NCI-H446 treated with DMSO at 0.1 percent for 48 hours (cell line): ENCODE measurements around the gene SCRN2.

Experiments used
- DNase-seq: peaks from one replicate; lab custom pipeline; 2025; lab: John Stamatoyannopoulos, UW

Gene SCRN2

GRCh38 chr17:47872019-47872650 is 31.1 kb upstream of the SCRN2 start:
- DNase-seq = no peak

GRCh38 chr17:47871048-47871447 is 30.0 kb upstream of the SCRN2 start:
- no peak for DNase-seq

GRCh38 chr17:47870056-47870455 is 29.0 kb upstream of the SCRN2 start:
- DNase-seq = no peak

DNA sequence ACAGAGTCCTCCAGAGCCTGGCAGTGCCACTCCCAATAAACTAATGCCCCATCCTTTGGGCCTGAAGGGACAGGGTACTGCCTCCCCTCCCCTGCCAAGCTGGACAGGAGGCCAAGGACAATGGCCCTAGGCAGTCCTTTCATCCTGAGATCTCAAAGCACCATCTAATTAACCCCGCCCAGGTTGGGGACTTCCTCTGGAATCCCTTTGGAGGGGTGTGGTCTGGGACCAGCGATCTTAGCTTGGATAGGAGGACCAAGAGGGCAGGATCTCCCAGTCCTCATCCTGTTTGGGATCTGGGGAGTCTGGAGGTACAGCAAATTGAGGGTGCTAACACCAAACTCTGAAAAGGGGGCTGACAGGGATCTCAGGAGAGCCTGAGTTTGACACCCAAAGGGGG is 28.0 kb upstream of the SCRN2 start:
- DNase-seq = no peak

- no peak for DNase-seq
These were observed 26.9 kb upstream of the SCRN2 start for GRCh38 chr17:47867813-47868533.

GRCh38 chr17:47866941-47867340 is 25.9 kb upstream of the SCRN2 start:
- no peak for DNase-seq

- no peak for DNase-seq
These were observed 23.7 kb upstream of the SCRN2 start for GRCh38 chr17:47864791-47865216.

DNA sequence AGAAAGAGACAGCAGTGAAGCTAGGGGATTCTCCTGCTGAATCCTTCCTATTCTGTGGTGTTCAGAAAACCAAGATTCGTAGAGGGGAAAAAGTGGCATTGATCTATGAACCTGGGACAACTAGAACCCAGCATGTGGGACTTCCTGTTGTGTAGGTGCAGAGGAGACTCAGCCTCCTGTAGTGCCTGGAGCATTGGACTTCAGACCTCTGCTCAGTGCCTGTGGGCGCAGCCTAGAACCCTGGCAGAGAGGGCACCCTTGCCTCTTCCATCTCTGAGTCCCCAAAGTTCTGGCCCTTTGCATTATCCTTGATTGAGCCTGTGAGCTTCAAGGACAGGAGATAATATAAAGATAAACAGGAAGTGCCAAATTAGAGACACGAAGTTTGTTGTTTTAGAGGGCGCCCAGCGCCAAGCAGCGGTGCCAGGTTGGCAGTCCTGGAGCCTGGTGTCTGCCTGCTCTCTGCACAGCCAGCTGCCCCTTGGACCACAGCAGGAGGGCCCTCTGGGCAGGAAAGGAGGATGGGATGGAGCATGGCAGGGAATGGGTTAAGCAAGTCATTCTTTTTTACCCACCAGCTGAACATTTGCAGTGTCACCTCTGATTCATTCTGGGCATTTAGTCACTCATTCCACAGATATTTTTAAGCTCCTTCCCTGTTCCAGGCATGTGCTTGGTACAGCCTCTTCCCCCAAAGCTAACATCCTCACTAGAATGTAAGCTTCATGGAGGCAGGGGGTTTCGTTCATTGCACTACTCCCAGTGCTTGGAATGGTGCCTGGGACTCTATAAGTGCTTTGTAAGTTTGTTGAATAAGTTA is 21.8 kb upstream of the SCRN2 start:
- DNase-seq = no peak

DNA sequence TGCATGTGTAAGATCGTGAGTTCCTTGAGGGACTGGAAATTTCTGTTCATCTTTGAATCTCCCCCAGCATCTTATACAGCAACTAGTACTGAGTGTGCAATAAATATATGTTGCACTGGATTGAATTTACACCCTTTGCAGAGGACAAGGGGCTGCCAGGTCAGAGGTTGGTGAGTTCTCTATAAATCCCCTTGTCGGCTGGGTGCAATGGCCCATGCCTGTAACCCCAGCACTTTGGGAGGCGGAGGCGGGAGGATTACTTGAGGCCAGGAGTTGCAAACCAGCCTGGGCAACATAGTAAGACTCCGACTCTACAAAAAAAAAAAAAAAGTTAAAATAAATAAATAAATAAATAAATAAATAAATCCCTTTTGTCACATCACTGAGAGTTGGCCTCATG is 19.3 kb upstream of the SCRN2 start:
- no peak for DNase-seq

DNA sequence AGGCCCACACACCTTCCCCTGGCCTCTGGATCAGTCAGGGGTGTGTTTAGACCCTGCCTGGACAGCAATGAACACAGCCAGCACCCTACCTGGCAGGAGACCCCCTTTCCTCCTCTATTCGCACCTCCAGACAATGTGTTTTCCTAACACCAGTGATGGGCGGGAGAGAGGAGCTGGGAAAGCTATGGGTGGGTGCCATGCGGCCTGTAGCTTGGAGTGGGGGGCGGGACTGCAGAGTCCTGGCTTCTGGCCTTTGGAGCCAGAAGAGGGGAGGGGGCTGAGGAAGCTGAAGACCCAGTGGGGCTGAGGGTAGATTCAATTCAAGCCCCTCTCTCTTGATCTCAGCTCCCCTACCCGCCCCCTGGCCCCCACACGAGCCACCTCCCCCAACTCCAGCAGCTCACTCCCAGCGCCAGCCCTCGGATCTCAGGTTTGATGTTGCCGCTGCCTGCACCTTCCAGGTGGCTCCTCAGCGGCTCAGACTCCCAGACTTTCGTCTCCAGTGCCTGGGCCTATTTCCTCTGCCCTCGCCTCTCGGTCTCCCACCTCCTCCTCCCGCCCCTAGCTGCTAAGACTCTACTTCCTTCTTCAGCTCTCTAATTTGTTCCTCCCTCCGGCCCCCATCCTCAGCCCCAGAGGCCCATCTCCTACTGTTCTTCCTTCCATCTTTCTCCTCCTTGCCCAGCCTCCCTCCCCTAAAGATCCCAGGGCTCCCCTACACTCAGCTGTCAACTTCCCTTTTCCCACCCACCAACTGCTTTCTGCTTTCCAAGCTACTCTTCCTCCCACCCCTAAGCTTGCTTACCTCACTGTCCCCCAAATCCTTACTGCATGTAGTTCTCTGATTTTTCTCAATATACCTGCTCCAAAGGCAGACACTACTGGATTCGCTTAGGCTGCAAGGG is 16.7 kb upstream of the SCRN2 start:
- no peak for DNase-seq

DNA sequence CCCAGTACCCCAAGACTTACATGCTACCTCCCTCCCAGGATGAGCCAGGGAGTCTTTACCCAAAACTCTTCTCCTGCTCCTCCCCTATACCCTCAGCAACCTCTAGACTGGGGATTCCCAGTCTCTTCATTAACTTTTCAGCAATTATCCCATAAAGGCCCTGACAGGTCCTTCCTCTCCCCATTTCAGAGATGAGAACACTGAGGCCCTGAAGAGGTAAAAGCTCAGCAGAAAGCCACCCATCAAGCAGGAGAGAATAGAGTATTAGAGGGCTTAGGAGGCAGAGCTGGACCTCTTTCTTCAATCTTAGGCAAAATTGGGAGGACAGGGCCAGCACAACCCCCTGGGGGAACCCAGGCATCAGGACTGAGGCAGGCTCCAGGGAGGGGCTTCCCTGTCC is 15.8 kb upstream of the SCRN2 start:
- DNase-seq = no peak

DNA sequence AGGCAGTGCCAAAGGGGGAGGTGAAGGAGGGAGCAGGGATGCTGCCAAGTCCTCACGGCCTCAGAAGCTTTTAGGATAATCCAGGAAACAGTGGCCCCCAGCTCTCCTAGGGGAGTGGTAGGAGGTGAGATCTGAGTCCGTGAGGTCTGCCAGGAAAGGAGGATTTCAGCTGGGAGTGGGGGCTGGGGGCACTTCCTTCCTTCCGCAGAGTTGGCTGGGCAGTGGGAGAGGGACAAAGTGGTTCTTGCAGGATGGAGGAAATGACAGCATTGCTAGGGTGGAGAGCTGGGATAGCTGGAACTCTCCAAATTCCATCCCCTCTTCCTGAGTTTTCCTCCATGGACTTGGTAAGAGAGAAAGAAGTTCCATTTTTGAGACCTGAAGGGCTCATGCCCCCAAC is 14.7 kb upstream of the SCRN2 start:
- DNase-seq = no peak

GRCh38 chr17:47853616-47854015 is 12.5 kb upstream of the SCRN2 start:
- DNase-seq = no peak

DNA sequence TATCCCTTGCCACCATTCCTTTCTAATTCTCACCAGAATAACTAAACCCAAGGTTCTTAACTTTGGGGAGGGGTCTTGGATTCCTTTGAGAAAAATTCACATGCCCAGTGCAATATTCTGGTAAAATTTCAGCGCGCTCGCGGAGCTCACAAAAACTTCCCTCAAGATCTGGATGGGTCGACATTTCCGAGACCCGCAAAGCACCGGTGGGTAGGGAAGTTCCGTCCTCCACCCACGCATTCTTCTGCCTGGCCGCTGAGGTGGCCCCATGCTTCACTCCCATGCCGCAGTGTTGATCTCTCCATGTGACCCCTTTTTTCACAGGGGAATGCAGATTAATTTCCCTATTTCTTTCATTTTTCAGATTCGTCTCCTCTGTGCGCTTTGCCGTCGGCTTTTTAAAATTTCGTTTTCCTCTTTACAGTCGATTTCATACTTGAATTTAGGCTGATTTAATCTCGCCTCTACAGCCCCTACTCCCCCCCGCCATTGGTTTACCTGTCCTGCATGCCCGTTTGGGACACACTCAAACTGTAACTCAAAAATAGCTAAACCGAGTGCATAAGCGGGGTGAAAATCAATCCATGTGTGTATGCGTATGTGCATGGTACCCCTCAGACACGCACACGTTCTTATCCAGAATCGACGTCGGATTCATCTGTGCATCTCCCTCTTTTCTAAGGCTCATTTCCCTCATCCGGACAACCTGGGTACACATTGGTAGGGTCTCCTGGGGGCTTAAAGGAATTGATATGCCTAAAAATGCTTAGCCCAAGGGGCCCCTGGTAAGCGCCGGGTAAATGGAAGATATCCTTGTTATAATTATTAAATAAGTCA is 11.3 kb upstream of the SCRN2 start:
- no peak for DNase-seq

DNA sequence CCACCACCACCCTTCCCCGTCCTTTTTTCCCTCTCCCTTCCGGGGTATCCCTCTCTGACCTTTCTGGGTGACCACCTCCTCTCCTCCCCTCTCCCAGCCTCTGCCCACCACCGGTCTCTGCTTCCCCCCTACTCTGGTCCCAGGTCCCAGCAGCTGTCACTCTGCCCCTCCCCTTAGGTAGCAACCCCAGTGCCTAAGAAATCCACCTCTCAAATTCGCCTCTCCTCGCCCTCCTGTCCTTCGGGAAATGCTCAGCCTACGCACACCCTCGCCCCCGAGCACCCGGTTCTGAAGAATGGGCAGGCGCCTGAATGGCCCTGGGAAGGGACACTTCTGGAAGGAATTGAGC is 10.7 kb upstream of the SCRN2 start:
- no peak for DNase-seq

GRCh38 chr17:47850692-47851573 is 9.9 kb upstream of the SCRN2 start, which contains the start of gene SP6:
TSS of gene SP6 (minus strand) at chr17:47851163. CDS start at chr17:47848429, 2,734 bp downstream.
- no peak for DNase-seq

- no peak for DNase-seq
These were observed 9.3 kb upstream of the SCRN2 start for GRCh38 chr17:47850373-47850691.

- DNase-seq = no peak
These were observed 7.1 kb upstream of the SCRN2 start for GRCh38 chr17:47848198-47848513.

DNA sequence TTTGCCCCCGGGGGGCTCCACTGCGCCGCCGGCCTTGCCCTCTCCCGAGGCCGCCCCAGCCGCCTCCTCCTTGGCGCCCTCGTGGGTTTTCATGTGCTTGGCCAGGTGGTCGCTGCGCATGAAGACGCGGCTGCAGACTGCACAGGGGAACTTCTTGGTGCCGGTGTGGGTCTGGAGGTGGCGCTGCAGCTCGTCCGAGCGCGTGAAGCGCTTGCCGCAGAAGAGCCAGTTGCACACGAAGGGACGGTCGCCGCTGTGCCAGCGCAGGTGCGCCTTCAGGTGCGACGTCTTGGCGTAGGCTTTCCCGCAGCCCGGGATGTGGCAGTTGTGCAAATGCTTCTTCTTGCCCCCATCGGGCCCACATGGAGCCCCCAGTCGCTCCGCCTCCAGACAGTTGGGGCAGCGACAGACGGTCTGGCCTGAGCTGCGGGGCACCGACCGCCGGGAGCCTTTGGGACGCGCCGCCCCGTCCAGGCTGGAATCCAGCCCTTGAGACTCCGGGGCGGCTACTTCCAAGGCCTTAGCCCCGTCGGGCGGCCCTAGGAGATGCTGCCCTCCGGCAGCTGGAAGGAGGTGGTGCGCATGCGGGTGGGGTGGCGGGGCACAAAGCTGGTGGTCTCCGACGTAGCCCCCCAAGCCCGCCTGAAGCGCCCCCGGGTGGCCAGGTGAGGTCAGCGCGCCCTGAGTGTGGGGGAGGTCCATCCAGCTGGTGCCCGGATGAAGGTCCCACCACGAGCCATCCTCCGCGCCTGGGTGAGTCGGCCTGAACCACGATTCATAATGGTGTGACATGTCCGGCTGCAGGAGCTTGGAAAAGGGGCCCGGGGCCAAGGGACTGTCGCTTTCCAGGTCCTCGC is 6.5 kb upstream of the SCRN2 start:
- DNase-seq = no peak
